Fibroblast of skin of scalp (primary cell): ENCODE measurements around the gene NOTCH1.
A peak's percentile ranks its signal among the peaks of the same experiment; 100 is the strongest.

Experiments
- DNase-seq: peaks from one replicate; pipeline ENCODE4 v3.0.0-alpha.2; 2013

The NOTCH1 gene

GRCh38 chr9:136484153-136485048 lies 61.4 kb downstream of the NOTCH1 start:
- no peak for DNase-seq

- peak; percentile 90 for DNase-seq
Measured at GRCh38 chr9:136483589-136484152, 62.2 kb downstream of the NOTCH1 start.

GRCh38 chr9:136482793-136483588 lies 62.9 kb downstream of the NOTCH1 start, which contains the start of gene SEC16A:
Gene SEC16A, minus strand, starts transcription at chr9:136483040. Its CDS starts 5,425 bp downstream, at chr9:136477615.
- DNase-seq, result peak; percentile 99

- DNase-seq, result peak; percentile 12
Measured at GRCh38 chr9:136482046-136482792, 63.6 kb downstream of the NOTCH1 start.

GRCh38 chr9:136481558-136481957 lies 64.3 kb downstream of the NOTCH1 start:
- no peak for DNase-seq

GRCh38 chr9:136476369-136477150 lies 69.3 kb downstream of the NOTCH1 start:
- no peak for DNase-seq

GRCh38 chr9:136474974-136475865 lies 70.6 kb downstream of the NOTCH1 start:
- no peak for DNase-seq

GRCh38 chr9:136474021-136474640 lies 71.7 kb downstream of the NOTCH1 start:
- no peak for DNase-seq

- no peak for DNase-seq
Measured at GRCh38 chr9:136473354-136473721, 72.5 kb downstream of the NOTCH1 start.

GRCh38 chr9:136472640-136473353 lies 73.1 kb downstream of the NOTCH1 start:
- no peak for DNase-seq

- DNase-seq, result no peak
Measured at GRCh38 chr9:136471802-136472487, 73.9 kb downstream of the NOTCH1 start.

- DNase-seq, result no peak
Measured at GRCh38 chr9:136470792-136471469, 74.9 kb downstream of the NOTCH1 start.

GRCh38 chr9:136470356-136470755 lies 75.5 kb downstream of the NOTCH1 start:
- no peak for DNase-seq

GRCh38 chr9:136467766-136468165 lies 78.1 kb downstream of the NOTCH1 start:
- no peak for DNase-seq

GRCh38 chr9:136466155-136466541 lies 79.7 kb downstream of the NOTCH1 start:
- no peak for DNase-seq

- DNase-seq, result no peak
Measured at GRCh38 chr9:136465500-136466154, 80.2 kb downstream of the NOTCH1 start.

GRCh38 chr9:136464241-136464640 lies 81.6 kb downstream of the NOTCH1 start:
- no peak for DNase-seq

GRCh38 chr9:136463578-136463977 lies 82.3 kb downstream of the NOTCH1 start:
- no peak for DNase-seq
